LoVo (cell line): Measurements from ENCODE around the gene GASK1A.
"Not testable (repeated sequence)": the region's sequence is repeated elsewhere in the genome, so short reads cannot be mapped to it uniquely, and the experiment has no call there.

Experiments
- DNase-seq: peaks from one replicate; pipeline ENCODE4 v3.0.0-alpha.2; 2016; ENCODE audit warnings: low spot score

GASK1A gene

GRCh38 chr3:43032646-43033628, 53.8 kb downstream of the GASK1A start:
- DNase-seq, result no peak

DNA sequence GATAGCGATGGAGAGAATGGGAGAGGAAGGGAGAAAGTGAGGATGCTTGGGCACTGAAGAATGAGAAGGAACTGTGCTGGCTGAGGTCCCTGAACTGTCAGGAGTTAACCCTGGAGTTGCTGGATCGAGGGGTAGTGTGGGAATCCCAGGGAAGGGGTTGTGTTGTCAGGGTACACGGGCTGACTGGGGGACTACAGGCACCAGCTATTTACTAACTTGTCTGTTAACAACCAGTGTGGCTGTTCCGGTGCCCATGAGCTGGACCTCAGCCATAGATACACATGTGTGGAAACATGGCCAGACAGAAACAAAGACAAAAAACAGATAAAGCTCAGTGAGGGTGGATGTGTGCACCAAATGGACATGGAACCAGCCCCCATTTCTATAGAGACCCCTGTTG, 55.1 kb downstream of the GASK1A start:
- no peak for DNase-seq

GRCh38 chr3:43034911-43035310, 55.8 kb downstream of the GASK1A start:
- no peak for DNase-seq

DNA sequence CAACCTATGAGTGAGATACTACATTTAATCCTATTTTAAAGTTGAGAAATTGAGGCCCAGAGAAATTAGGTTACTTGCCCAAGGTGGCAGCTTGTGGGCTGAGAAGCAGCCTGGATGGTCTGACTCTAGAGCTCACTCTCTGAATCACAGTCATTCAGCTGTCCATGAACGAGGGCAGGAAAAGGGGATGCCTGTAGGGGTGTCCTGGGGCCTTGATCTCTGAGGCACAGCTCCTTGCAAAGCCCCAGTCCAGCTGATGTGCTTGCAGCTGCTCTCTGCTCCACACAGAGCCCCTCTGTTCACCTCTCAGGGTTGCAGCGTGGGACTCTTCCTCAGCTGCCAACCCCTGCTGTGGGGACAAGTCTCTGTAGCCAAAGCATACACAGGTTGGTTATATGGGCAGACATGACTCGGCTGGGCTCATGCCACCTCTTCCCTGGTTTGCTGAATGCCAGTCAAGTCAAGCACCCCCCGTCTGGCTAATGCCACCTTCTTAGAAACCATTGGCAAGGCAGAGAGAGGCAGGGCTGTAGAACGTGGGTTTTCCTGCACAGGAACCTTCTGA, 56.8 kb downstream of the GASK1A start:
- DNase-seq, result no peak

DNA sequence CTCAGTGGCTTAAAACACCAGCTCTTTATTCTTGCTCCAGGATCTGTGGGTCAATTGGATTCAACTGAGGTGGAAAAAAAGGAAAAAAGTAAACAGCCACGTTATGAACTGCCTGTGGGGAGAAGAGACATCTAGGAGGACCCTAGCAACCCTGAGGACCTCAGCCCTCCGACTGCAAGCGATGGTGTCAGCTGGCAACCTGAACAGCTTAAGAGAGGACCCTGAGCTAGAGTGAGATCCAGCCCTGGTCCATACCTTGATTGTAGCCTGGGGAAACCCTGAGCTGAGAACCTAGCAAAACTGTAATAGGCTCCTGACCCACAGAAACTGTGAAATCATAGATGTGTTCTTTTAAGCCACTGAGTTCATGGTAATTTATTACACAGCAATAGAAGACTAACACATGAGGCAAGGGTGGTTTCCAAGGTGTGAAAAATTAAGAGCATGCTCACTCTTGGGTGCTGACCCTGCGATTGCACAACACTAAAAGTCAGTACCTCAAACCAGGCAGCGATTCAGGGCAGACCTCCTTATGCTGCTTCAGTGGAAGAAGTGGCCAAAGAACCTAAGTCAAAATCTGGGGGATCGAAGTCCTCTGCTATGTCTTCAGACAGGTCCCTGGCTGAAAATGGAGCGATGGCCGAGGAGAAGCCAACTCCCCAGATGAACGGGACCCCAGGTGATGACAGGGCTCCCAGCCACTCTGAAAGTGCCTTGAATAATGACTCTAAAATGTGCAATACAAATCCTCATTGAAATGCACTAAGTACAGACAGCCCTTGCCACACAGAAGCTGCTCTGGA, 57.7 kb downstream of the GASK1A start:
- DNase-seq, result no peak

DNA sequence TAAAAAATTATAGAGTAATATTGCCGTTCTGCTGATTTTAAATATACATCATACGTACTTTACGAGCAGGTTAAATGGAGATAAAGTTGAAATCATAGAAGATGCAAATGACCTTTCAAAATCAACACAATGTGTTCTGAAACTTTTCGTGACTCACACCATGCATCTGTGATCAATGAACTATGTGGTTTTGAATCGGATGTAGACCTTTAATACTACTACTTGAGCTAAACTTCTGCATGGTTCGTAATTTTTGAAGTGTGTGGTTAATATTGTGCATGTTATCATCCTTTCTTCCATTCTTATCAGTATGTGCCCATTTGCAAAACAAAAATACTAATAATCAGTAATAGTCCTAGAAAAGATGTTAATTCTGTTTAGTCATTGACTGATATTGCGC, 58.9 kb downstream of the GASK1A start:
- no peak for DNase-seq

GRCh38 chr3:43041517-43041916, 62.4 kb downstream of the GASK1A start:
- DNase-seq, result no peak

GRCh38 chr3:43043071-43043766, 64.1 kb downstream of the GASK1A start:
- no peak for DNase-seq

DNA sequence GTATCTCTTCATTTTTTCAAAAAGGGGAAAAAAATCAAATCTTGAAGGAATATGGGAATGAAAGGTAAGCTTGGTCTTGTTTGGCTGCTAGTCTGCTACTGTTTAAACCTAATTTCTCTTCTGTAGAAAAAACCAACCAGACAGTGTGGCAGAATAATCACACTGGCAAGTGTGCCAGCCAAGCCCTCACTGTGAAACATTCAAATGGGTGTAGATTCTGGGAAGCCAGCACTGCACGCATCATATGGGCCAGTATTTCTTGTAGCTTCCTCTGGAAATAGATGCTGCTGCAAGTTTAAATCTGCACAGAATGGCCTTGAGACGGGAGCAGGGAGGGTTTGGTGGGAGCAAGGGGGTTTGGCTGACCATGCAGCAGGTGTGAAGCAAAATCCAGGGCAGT, 64.7 kb downstream of the GASK1A start:
- no peak for DNase-seq

- DNase-seq, result not testable (repeated sequence)
Measured at GRCh38 chr3:43045079-43045478, 66.0 kb downstream of the GASK1A start.

- DNase-seq, result no peak
Measured at GRCh38 chr3:43046583-43046982, 67.5 kb downstream of the GASK1A start.

DNA sequence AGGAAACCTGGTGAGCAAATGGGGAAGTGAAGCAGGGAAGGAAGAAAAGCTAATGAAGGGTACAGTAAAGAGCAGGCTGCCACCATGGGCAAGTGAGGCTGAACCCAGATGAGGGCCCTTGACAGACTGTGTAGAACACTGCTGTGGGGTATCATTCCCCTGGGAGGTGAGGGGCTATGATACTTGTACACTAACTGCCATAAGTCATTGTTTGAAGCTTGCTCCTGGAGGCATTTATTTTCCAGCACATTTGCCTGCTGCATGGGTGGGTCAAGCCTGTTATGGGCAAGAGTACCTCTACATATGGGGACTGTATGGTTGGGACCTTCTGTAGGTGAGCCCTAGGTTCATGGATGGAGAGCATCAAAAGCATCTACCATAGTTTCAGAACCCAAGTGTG, 69.4 kb downstream of the GASK1A start:
- DNase-seq, result no peak

- no peak for DNase-seq
Measured at GRCh38 chr3:43053291-43053690, 74.2 kb downstream of the GASK1A start.

DNA sequence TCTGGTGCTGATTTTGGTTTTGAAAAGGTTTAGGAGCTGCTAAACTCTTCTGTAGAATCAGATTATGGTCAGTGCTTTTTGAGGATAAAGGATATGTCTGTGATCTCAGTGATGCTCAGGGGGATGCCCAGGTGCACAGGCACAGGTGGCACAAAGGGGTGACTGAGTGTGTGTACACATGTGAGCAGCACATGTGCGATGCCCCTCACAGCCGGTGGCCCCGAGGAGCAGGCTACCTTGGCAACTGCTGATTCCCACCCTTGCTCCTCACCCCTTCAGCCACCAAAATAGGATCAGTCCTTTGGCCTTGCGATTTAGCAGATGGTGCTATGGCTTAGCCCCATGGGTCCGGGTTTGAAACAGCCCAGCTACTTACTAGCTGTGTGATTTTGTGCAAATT, 75.6 kb downstream of the GASK1A start:
- DNase-seq, result no peak

DNA sequence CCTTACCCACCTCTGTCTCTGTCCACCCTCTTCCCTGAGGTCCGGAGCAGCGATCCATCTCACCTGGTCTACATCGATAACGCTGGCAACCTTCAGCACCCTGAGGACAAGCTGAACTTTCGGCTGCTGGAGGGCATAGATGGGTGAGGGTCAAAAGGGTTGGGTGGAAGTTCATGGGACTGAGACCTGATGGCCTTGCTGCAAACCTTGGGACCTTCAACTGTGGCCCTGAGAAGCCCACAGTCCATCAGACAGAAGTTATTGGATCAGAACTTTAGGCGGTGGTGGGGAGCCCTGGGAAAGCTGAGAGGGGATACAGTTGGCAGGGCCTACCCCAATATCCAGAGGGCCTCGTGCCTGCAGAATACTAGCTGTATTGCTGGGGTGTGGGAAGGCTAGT, 76.3 kb downstream of the GASK1A start:
- no peak for DNase-seq

DNA sequence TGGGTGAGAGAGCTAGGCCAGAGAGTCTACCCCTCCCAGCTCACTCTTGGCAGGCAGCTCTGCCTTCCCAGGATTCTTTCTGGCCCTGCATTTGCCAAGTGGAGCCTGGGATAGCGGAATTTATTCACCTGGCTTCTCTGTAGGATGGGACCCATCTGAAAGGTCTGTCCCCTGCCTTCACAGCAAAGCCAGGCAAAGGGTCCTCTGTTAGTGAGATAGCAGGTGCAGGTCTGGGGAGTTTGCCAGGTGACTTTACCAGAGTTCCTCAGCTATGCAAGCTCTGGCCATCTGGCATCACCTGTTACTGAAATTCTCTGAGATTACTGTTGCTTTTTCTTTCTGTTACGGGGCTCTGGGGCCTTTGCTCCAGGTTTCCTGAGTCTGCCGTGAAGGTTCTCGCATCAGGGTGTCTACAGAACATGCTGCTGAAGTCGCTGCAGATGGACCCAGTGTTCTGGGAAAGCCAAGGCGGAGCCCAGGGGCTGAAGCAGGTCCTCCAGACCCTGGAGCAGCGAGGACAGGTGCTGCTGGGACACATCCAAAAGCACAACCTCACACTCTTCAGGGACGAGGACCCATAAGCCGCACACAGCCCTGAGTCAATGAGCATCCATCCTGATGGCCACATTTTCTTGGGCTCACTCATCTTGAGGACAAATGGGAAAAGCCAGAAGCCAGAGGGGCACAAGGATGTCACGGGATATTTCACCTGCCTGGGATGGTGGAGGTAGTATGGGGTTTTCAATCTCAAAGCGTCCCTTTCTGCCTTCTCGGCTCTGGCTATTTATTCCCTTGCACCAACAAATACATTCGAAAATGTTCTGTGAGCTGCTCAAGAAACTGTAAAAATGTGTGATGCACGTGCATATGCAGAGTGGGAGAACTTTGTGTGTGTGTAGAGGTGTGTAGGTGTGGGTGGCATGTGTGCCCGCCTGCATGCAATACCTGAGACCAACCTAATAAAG, 77.0 kb downstream of the GASK1A start:
- DNase-seq, result no peak

GRCh38 chr3:43059456-43059855, 80.3 kb downstream of the GASK1A start:
- DNase-seq, result no peak

- no peak for DNase-seq
Measured at GRCh38 chr3:43061101-43061895, 82.2 kb downstream of the GASK1A start.

- no peak for DNase-seq
Measured at GRCh38 chr3:43062040-43062563, 83.0 kb downstream of the GASK1A start.

DNA sequence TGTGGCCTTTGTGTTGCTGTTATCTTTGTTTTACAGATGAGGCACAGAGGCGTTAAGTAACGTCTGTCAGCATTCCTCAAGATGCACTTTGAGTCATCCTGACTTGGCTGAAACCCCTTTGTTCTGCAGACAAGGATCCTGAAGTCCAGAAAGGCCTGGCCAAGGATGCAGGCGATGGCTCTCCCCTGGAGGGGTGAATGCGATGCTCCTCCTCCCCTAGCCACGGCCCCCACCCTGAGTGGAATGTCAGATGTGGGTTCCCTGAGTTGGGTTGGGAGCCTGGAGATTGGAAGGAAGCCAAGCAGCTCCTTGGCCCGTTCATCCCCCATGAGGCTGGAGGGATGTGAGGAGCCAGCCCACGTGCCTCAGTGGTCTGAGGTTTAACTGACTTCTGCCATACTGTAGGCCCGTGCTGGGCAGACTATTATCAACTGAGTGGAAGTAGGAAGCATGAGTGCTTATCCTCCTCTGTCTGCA, 83.5 kb downstream of the GASK1A start:
- DNase-seq, result no peak
